ENCODE data around the gene ADGRG1. TPM values are rescaled to one million over a fixed set of nuclear protein-coding genes. Genes with fewer than 3 reads are reported as not detected.

Gene ADGRG1
- polyA plus RNA-seq, 1 of the 3 experiments (the other 2 are of a cell fraction): 7.4 TPM

GRCh38 chr16:57672824-57673223 is 44.4 kb downstream of the ADGRG1 start (continued):
- TF ChIP-seq NRF1 (IDR thresholded peaks at IDR 0.05; ENCODE audit: low read depth, low read length): no peak
- TF ChIP-seq ZBTB33 (IDR thresholded peaks at IDR 0.05; ENCODE audit: borderline replicate concordance, low read depth): no peak

GRCh38 chr16:57675741-57676551 is 47.5 kb downstream of the ADGRG1 start:
- Histone ChIP-seq H3K4me2 (no peak overlapping the region), H3K27me3 (ENCODE audit: insufficient read depth) (peaks cover 7% of the 10 kb centered on the region; the same call in 1 of the 2 replicates), H3K36me3 (replicated peaks in 1 of 2; ENCODE audit: control insufficient read depth in 1 of 2, insufficient read depth in 2 of 2, low read length in 1 of 2) (no peaks in the 10 kb centered on the region), H4K20me1 (ENCODE audit: insufficient read depth) (no peaks in the 10 kb centered on the region), H2AFZ (ENCODE audit: low read depth) (no peak overlapping the region), H3K9ac (no peak overlapping the region), H3K9me3 (no peaks in the 10 kb centered on the region), H3K9me2 (no peaks in the 10 kb centered on the region), H3K4me1 (ENCODE audit: control insufficient read depth in 1 of 2, insufficient read depth in 2 of 2, low read depth in 1 of 2, low read length in 1 of 2) (peaks cover 0 to 3% of the 10 kb centered on the region in 2 experiments; a peak in 1 of 4 replicates), H3K27ac (ENCODE audit: low read depth in 2 of 2, low read length in 1 of 2) (no peak overlapping the region), H3K4me3 (ENCODE audit: low read depth in 2 of 2, low read length in 1 of 2) (no peak overlapping the region), H3F3A (replicated peaks; ENCODE audit: insufficient read depth) (no peaks in the 10 kb centered on the region), H3K79me2 (ENCODE audit: insufficient read depth) (no peaks in the 10 kb centered on the region)
- ChIA-PET CTCF (interaction anchor here (0.8 to 1.6 kb wide), 4 partner anchors 17 to 118 kb away, joined by 3 to 6 read pairs (median 3); no protein-coding TSS in a partner anchor), POLR2A (no interaction called here)
- no peak for TF ChIP-seq EP300 (IDR thresholded peaks at IDR 0.05; ENCODE audit: borderline replicate concordance in 1 of 2, low read depth in 1 of 2, low read length in 1 of 2)
- no peak for TF ChIP-seq EZH2phosphoT487 (IDR thresholded peaks at IDR 0.05; ENCODE audit: borderline replicate concordance, low read depth)
- no peak for TF ChIP-seq MXI1 (IDR thresholded peaks at IDR 0.05; ENCODE audit: low read depth, low read length)
- TF ChIP-seq CTCF (IDR thresholded peaks at IDR 0.05): no peak
- TF ChIP-seq ZBTB33 (IDR thresholded peaks at IDR 0.05; ENCODE audit: borderline replicate concordance, low read depth): no peak
- TF ChIP-seq TAF1 (IDR thresholded peaks at IDR 0.05; ENCODE audit: borderline replicate concordance, low read depth, low read length): no peak
- no peak for TF ChIP-seq JUND (IDR thresholded peaks at IDR 0.05)
- TF ChIP-seq ELF1 (IDR thresholded peaks at IDR 0.05): no peak
- TF ChIP-seq TEAD4 (IDR thresholded peaks at IDR 0.05; ENCODE audit: borderline replicate concordance, insufficient read depth): no peak
- no peak for TF ChIP-seq MAX (IDR thresholded peaks at IDR 0.05; ENCODE audit: low read depth)
- no peak for TF ChIP-seq RFX5 (IDR thresholded peaks at IDR 0.05; ENCODE audit: low read length)
- no peak for TF ChIP-seq MEF2A (IDR thresholded peaks at IDR 0.05; ENCODE audit: borderline replicate concordance, low read depth)
- no peak for TF ChIP-seq SMC3 (IDR thresholded peaks at IDR 0.05; ENCODE audit: low read depth, low read length)
- no peak for TF ChIP-seq RCOR1 (IDR thresholded peaks at IDR 0.05; ENCODE audit: low read length)
- TF ChIP-seq REST (IDR thresholded peaks at IDR 0.05; ENCODE audit: low read depth, low read length): no peak
- no peak for TF ChIP-seq USF1 (IDR thresholded peaks at IDR 0.05; ENCODE audit: borderline replicate concordance, low read depth)
- no peak for TF ChIP-seq TCF12 (IDR thresholded peaks at IDR 0.05)
- TF ChIP-seq SIN3A (IDR thresholded peaks at IDR 0.05; ENCODE audit: borderline replicate concordance, low read depth, low read length): no peak
- 67% methylated on average over 12 of the region's 12 CpGs for WGBS (ENCODE audit: low lambda C conversion rate)
- no peak for DNase-seq
